H9 (cell line): ENCODE measurements around the gene SIGLEC8. TPM values are rescaled to one million over a fixed set of nuclear protein-coding genes. Genes with fewer than 3 reads are reported as not detected.

Experiments
- DNase-seq: peaks from one replicate; pipeline ENCODE4 v3.0.0-alpha.2; 2017
- H2AFZ ChIP-seq: one replicate; pipeline ENCODE4 v1.6.1; 2013; ENCODE audit warnings: mild to moderate bottlenecking, low read length, control low read depth, moderate library complexity
- H2AK5ac ChIP-seq: 2 replicates; pipeline ENCODE4 v1.6.1; 2013; ENCODE audit warnings: low read length, control low read depth, mixed read lengths; ENCODE audit not compliant: insufficient read length
- H2BK120ac ChIP-seq: one replicate; pipeline ENCODE4 v1.6.1; 2013; ENCODE audit warnings: low read depth, mild to moderate bottlenecking, low read length, control low read depth, inconsistent platforms; ENCODE audit not compliant: poor library complexity, severe bottlenecking
- H2BK12ac ChIP-seq: 2 replicates; pipeline ENCODE4 v1.6.1; 2013; ENCODE audit warnings: low read length, control low read depth, mixed read lengths, low read depth; ENCODE audit not compliant: insufficient read length
- H2BK15ac ChIP-seq: 2 replicates; pipeline ENCODE4 v1.6.1; 2013; ENCODE audit warnings: low read depth, low read length, control low read depth
- H2BK20ac ChIP-seq: one replicate; pipeline ENCODE4 v1.6.1; 2013; ENCODE audit warnings: low read depth, mild to moderate bottlenecking, low read length, control low read depth, inconsistent platforms; ENCODE audit not compliant: poor library complexity, severe bottlenecking
- H2BK5ac ChIP-seq: 2 replicates; pipeline ENCODE4 v1.6.1; 2013; ENCODE audit warnings: low read length, control low read depth, mixed read lengths; ENCODE audit not compliant: insufficient read length
- H3K14ac ChIP-seq: 2 replicates; pipeline ENCODE4 v1.6.1; 2013; ENCODE audit warnings: low read length, control low read depth; ENCODE audit not compliant: insufficient read depth
- H3K18ac ChIP-seq: 2 replicates; pipeline ENCODE4 v1.6.1; 2013; ENCODE audit warnings: low read depth, mild to moderate bottlenecking, mixed read lengths, low read length, control low read depth; ENCODE audit not compliant: insufficient read length
- H3K23ac ChIP-seq: 2 replicates; pipeline ENCODE4 v1.6.1; 2013; ENCODE audit warnings: low read length, control low read depth, mixed read lengths, low read depth; ENCODE audit not compliant: insufficient read length
- H3K23me2 ChIP-seq: 2 replicates; pipeline ENCODE4 v1.6.1; 2013; ENCODE audit warnings: low read depth, mild to moderate bottlenecking, mixed read lengths, low read length, control low read depth; ENCODE audit not compliant: insufficient read length, poor library complexity, severe bottlenecking
- H3K27ac ChIP-seq: 2 replicates; pipeline ENCODE4 v1.5.1; 2013; ENCODE audit warnings: low read length, control low read depth, mixed read lengths, low read depth; ENCODE audit not compliant: insufficient read length
- H3K27me3 ChIP-seq: 2 replicates; pipeline ENCODE4 v1.6.1; 2013; ENCODE audit warnings: low read length, control low read depth, inconsistent platforms; ENCODE audit not compliant: insufficient read depth
- H3K4ac ChIP-seq: 2 replicates; pipeline ENCODE4 v1.6.1; 2013; ENCODE audit warnings: low read depth, mild to moderate bottlenecking, control low read depth, inconsistent platforms, low read length, moderate library complexity
- H3K4me1 ChIP-seq: 2 replicates; pipeline ENCODE4 v1.6.1; 2013; ENCODE audit warnings: low read length, control low read depth, inconsistent platforms; ENCODE audit not compliant: insufficient read depth
- H3K4me2 ChIP-seq: 2 replicates; pipeline ENCODE4 v1.6.1; 2013; ENCODE audit warnings: low read length, control low read depth, mixed read lengths; ENCODE audit not compliant: insufficient read length, insufficient read depth
- H3K56ac ChIP-seq: 2 replicates; pipeline ENCODE4 v1.6.1; 2013; ENCODE audit warnings: low read depth, mild to moderate bottlenecking, mixed read lengths, low read length, control low read depth; ENCODE audit not compliant: insufficient read length
- H3K79me1 ChIP-seq: 2 replicates; pipeline ENCODE4 v1.6.1; 2013; ENCODE audit warnings: low read depth, mild to moderate bottlenecking, moderate library complexity, low read length, control low read depth, inconsistent platforms; ENCODE audit not compliant: insufficient read depth, poor library complexity, severe bottlenecking
- H3K79me2 ChIP-seq: 2 replicates; pipeline ENCODE4 v1.6.1; 2013; ENCODE audit warnings: low read length, control low read depth, inconsistent platforms; ENCODE audit not compliant: insufficient read depth
- H3K9ac ChIP-seq: 2 replicates; pipeline ENCODE4 v1.6.1; 2013; ENCODE audit warnings: low read length, control low read depth, mixed read lengths; ENCODE audit not compliant: insufficient read length; ENCODE audit errors: extremely low read depth
- H3K9me3 ChIP-seq: one replicate; pipeline ENCODE4 v1.6.1; 2013; ENCODE audit warnings: low read depth, low read length, inconsistent platforms; ENCODE audit not compliant: control insufficient read depth
- H3T11ph ChIP-seq: one replicate; pipeline ENCODE4 v1.6.1; 2013; ENCODE audit warnings: mild to moderate bottlenecking, low read length, control low read depth, inconsistent platforms
- H4K20me1 ChIP-seq: one replicate; pipeline ENCODE4 v1.6.1; 2013; ENCODE audit not compliant: control insufficient read depth, insufficient read length, insufficient read depth
- H4K5ac ChIP-seq: 2 replicates; pipeline ENCODE4 v1.6.1; 2013; ENCODE audit warnings: low read depth, mild to moderate bottlenecking, mixed read lengths, low read length, control low read depth; ENCODE audit not compliant: insufficient read length
- H4K8ac ChIP-seq: replicated peaks from 2 replicates; pipeline ENCODE4 v1.6.1; 2013; ENCODE audit warnings: low read length, control low read depth, mixed read lengths, low read depth; ENCODE audit not compliant: insufficient read length
- H4K91ac ChIP-seq: 2 replicates; pipeline ENCODE4 v1.6.1; 2013; ENCODE audit warnings: low read depth, mild to moderate bottlenecking, moderate library complexity, mixed read lengths, low read length, control low read depth; ENCODE audit not compliant: insufficient read length
- H3K27ac Mint-ChIP-seq, 3 experiments: 2 replicates in 2 of 3; 3 replicates in 1 of 3; pipeline ENCODE4 v1.8.0; 2020 to 2021; ENCODE audit warnings: mixed read lengths in 3 of 3, mild to moderate bottlenecking in 1 of 3, moderate library complexity in 1 of 3
- H3K27me3 Mint-ChIP-seq: 2 replicates; pipeline ENCODE4 v1.8.0; 2021; ENCODE audit warnings: low read depth, mild to moderate bottlenecking, moderate library complexity, mixed read lengths
- H3K36me3 Mint-ChIP-seq, 3 experiments: 2 replicates in 2 of 3; 3 replicates in 1 of 3; pipeline ENCODE4 v1.8.0; 2020 to 2021; ENCODE audit warnings: low read depth in 3 of 3, mixed read lengths in 3 of 3; ENCODE audit not compliant: insufficient read depth in 1 of 3
- H3K4me1 Mint-ChIP-seq, 2 experiments: 2 replicates each; pipeline ENCODE4 v1.8.0; 2020; ENCODE audit warnings: mixed read lengths in 2 of 2
- H3K4me3 Mint-ChIP-seq, 2 experiments: 2 replicates in 1 of 2; 3 replicates in 1 of 2; pipeline ENCODE4 v1.8.0; 2020 to 2021; ENCODE audit warnings: mild to moderate bottlenecking in 2 of 2, mixed read lengths in 2 of 2, moderate library complexity in 1 of 2
- H3K9me3 Mint-ChIP-seq, 2 experiments: 2 replicates in 1 of 2; 3 replicates in 1 of 2; pipeline ENCODE4 v1.8.0; 2020; ENCODE audit warnings: mild to moderate bottlenecking in 2 of 2, mixed read lengths in 2 of 2, moderate library complexity in 1 of 2
- CTCF ChIP-seq: fragments of 200-600 bp; sonication (generic); conservative IDR thresholded peaks from 3 replicates; pipeline ENCODE4 v1.8.0; 2021; ENCODE audit warnings: antibody characterized with exemption, mild to moderate bottlenecking
- WGBS: extraction: QIAGEN DNeasy Blood & Tissue Kit; methylation state at CpG from one replicate; pipeline ENCODE4 v1.1.7; 2013; ENCODE audit warnings: missing lambda C conversion rate, low lambda C conversion rate, mixed read lengths; ENCODE audit not compliant: insufficient read length; ENCODE audit errors: extremely low coverage; 5-methylcytosine and 5-hydroxymethylcytosine counted together
- total RNA-seq: library from RNA; stranded (reverse); gene quantifications from 2 replicates; pipeline ENCODE4 v1.2.1, GENCODE V29; 2021

SIGLEC8 gene
- total RNA-seq, 1 experiment from 2014 or later = not detected

- Histone ChIP-seq H2BK120ac (no peak overlapping the region), H3K4ac (no peak overlapping the region), H3K9me3 (no peaks in the 10 kb centered on the region), H3K27ac (no peak overlapping the region), H2AFZ (no peak overlapping the region), H3K27me3 (no peaks in the 10 kb centered on the region), H3K79me2 (no peaks in the 10 kb centered on the region), H4K20me1 (no peaks in the 10 kb centered on the region), H4K91ac (no peak overlapping the region), H3K18ac (no peak overlapping the region), H4K8ac (no peak overlapping the region), H3K23ac (no peak overlapping the region), H3K4me2 (no peak overlapping the region), H3K23me2 (no peaks in the 10 kb centered on the region), H2BK20ac (no peak overlapping the region), H3K9ac (no peak overlapping the region), H4K5ac (no peak overlapping the region), H2BK12ac (no peak overlapping the region), H3T11ph (no peak overlapping the region), H3K4me1 (no peaks in the 10 kb centered on the region), H3K56ac (no peak overlapping the region), H2BK5ac (no peak overlapping the region), H3K79me1 (no peaks in the 10 kb centered on the region), H2BK15ac (no peak overlapping the region), H2AK5ac (no peak overlapping the region), H3K14ac (no peak overlapping the region)
- no peak overlapping the region for H3K4me3 Mint-ChIP-seq
- peaks cover 0 to 15% (median 8%) of the 10 kb centered on the region in 3 experiments; a peak in 4 of 7 replicates for H3K36me3 Mint-ChIP-seq
- DNase-seq = no peak
- H3K27ac Mint-ChIP-seq = no peak overlapping the region
- TF ChIP-seq CTCF = no peak
- H3K9me3 Mint-ChIP-seq = peaks cover 61 to 95% of the 10 kb centered on the region in 2 experiments
- WGBS = no CpG with 5 or more reads among the region's 2 CpGs
- peaks cover 29% of the 10 kb centered on the region for H3K27me3 Mint-ChIP-seq
- H3K4me1 Mint-ChIP-seq = no peaks in the 10 kb centered on the region
These were observed 35.5 kb upstream of the SIGLEC8 start for GRCh38 chr19:51493776-51494175.
